NCI-H1417 treated with DMSO at 0.1 percent for 48 hours (cell line): ENCODE data around the gene TFPI.

Experiments
- DNase-seq: peaks from one replicate; lab custom pipeline; 2025; lab: John Stamatoyannopoulos, UW

The TFPI gene

DNA sequence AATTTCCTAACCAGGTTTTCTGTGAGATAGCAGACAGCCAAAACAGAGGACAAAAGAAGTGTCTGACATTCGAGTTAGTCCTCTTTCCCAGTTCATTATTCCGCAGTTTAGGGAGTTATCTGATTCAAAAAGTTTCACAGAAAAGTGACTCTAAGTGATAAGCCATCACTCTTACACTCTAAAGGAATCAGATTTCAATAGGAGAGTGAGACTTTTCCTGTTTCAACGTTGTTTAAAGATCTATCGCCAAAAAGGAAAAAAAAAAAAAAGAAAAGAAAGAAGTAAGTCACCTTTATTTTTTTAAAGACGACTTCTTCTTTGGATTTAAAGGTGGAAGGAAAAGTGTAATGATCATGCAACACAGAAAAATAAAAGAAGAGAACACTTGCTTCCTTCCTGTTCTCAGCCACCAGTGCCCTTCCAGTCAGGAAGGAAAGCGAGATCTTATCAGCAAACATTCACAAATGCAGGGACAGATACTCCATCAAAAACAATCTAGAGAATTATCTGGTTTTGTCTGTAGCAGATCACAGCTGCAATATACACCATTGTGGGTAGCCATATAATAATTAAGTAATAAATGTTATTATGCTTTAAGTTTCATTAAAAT lies 49.8 kb downstream of the TFPI start:
- DNase-seq = no peak

- no peak for DNase-seq
Measured at GRCh38 chr2:187503700-187504099, 50.5 kb downstream of the TFPI start.

GRCh38 chr2:187502467-187502866 lies 51.8 kb downstream of the TFPI start:
- DNase-seq = no peak

DNA sequence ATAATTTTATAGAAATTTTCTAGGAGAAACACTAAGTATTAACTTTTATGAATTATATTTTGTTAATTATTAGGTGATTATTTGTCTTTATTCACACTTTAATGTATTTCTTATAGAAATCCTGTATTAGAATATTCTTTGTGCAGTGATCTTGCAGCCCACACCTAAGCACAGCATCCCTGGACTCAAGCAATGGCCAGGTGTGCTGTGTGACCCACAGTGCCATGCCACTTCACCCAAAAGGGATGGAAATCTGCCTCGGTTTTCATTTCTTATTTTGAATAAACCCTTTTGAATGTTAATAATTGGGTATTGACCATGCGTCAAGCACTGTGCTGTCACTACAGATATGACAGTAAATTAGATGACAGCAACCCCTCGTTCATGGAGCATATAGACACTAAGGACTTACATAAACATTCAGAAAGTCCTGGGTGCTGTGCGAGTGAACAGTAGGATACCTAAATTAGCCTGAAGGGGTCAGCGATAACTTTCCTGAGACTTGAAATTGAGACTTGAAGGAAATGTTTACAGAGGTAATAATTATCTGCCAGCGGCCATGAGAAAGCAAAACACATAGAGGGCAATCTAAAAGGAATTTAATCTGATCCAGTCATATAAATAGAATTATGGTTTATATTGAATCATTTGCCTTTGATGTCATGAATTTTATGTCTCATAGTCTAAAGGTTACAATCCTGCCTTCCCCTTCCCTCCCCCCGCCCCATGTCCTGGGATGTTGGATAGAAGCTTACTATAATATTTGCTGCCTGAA lies 53.5 kb downstream of the TFPI start:
- DNase-seq = no peak

DNA sequence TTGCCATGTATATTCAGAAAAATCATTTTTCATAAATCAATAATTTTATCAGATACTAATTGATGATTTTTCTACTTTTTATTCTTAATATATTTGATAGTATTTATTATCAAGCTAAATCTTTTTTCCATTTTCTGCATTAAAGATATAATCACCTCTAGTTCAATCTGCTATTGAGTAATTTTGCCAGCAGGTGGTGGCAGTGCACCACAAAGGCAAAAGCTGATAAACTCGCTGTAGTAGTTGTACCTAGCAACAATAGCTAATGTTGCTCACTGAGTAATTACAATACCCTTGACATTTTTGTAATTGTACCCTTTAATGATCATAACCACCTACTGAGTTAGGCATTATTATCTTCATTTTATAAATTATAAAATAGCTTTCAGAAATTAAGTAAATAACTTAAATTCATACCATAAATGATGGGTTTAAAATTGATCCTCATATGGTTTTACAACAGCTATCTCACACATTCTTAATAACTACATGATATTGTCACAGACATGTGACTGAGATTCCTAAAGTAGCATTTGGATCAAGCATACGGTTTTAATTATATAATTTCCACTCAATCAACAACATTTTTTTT lies 54.2 kb downstream of the TFPI start:
- no peak for DNase-seq

GRCh38 chr2:187497858-187498463 lies 56.3 kb downstream of the TFPI start:
- no peak for DNase-seq

GRCh38 chr2:187497140-187497539 lies 57.1 kb downstream of the TFPI start:
- DNase-seq = no peak

- DNase-seq = no peak
Measured at GRCh38 chr2:187495324-187495723, 58.9 kb downstream of the TFPI start.

- DNase-seq = no peak
Measured at GRCh38 chr2:187493877-187494568, 60.2 kb downstream of the TFPI start.

GRCh38 chr2:187493180-187493579 lies 61.1 kb downstream of the TFPI start:
- no peak for DNase-seq

GRCh38 chr2:187486241-187486640 lies 68.0 kb downstream of the TFPI start:
- no peak for DNase-seq

GRCh38 chr2:187485523-187485922 lies 68.7 kb downstream of the TFPI start:
- DNase-seq = no peak

DNA sequence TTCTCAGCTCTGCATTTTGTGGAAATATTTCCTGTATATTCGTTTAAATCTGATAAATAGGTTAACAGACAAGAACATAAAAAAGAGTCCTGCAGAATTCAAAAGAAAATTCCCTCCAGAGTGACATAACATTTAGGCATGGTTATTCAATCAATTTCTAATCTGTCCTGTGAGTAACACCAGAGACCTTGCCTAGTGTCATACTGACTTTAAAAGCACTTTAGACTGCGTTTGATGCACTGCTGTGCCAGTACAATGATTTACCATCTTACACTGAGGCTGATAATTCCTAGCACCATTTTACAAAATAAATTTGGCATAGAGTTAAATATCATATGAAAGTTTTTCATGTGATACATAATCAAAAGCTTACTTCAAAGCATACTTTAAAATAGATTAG lies 70.7 kb downstream of the TFPI start:
- no peak for DNase-seq

- DNase-seq = no peak
Measured at GRCh38 chr2:187482796-187483195, 71.4 kb downstream of the TFPI start.

DNA sequence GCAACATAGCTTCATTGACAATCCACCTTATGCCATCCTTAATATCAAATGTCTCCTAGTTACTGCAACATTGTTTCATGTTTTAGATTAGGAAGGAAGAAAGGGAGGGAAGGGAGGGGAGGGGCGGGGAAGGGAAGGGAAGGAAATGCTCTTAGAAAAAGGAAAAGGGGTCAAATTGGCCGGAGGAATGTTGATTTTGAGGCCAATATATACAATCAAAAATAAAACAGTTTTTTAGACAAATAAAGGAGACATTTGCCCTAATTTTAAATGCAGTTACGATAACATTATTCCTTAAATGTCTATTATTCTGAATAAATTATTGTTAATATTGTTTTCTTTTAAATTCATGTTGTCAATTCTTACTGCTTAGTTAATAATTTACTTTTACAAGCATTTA lies 72.7 kb downstream of the TFPI start:
- no peak for DNase-seq

DNA sequence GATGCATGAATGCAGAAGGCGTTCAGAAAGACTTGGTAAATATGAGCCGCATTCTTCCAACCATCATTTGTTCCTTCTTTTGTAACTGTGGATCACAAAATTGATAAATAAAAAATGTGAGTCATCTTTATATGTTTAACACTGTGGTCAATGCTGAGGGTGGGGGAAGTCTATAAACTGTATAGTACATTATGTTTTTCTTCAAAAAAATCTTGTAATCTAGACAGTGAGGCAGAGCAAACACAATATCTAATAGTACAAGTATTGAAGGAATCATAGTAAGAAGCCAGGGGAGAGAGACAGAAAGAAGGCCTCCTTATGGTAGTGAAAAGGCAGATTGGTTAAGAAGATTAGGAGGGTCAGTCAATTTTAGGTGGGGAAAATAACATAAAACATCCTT lies 75.5 kb downstream of the TFPI start:
- DNase-seq = no peak

DNA sequence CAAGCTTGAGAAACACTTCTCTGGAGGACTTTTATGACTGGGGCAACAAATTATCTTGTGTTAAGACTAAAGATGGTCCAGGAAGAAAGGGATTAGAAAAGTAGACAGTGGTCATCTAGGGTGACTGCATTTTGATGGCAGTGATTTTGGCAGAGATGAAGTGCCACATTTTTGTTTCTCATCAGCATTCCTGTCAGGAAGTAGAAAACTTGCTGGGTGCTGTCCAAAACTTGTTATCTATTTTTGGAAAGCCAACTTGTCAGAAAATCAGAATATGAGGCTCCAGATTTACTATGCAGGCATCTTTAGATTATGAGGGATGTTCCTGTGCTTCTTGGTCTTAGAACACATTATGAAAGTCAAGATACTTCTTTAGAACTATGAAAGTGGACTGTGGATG lies 77.2 kb downstream of the TFPI start:
- no peak for DNase-seq

- no peak for DNase-seq
Measured at GRCh38 chr2:187475499-187476248, 78.6 kb downstream of the TFPI start.

DNA sequence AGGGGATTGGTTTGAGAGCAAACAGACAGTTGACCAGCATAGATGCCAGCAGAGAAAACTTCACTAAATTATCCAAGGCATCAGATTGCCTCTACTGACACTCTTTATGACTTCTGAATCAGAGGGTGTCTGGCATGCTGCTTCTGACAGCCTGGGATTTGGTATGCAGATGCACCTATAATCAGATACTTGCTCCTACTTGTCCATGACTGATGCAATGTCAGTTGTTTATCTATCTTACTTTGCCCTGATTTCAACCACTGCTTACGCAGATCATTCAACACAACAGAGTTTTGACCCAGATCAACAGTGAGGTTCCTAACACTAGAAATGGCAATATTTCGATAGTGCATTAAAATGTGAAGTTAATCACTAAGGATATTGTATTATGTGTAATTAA lies 83.5 kb downstream of the TFPI start:
- DNase-seq = no peak

DNA sequence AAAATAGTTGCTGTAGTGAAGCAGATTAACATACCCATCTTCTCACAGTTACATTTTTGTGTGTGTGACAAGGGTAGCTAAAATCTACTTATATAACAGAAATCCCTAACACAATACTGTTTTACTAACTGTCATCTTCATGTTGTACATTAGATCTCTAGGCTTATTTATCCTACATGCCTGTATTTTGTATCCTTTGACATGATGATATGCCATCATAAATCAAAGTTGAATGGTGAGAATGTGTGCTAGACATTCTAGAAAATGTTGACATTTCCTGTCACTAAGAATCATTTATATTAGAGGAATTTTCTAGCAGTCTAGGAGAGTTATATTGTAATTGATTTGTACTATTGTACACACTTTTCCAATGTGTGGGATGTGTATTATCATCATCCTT lies 84.7 kb downstream of the TFPI start:
- no peak for DNase-seq

- no peak for DNase-seq
Measured at GRCh38 chr2:187468262-187468661, 86.0 kb downstream of the TFPI start.
